HepG2 (cell line): ENCODE measurements around the gene FNDC3B. TPM values are rescaled to one million over a fixed set of nuclear protein-coding genes. Genes with fewer than 3 reads are reported as not detected.
A peak's percentile ranks its signal among the peaks of the same experiment; 100 is the strongest.

Source experiments
- ATAC-seq: fragments of 200-7000 bp; cut with Tn5 transposase; 3 replicates; pipeline ENCODE4 v1.9.1; 2020; ENCODE audit warnings: mild to moderate bottlenecking, moderate library complexity
- BruUV-seq: library from RNA; stranded (reverse); fragments of 400-500 nt; replicated peaks from 2 replicates; lab custom pipeline; 2021; lab: Mats Ljungman, UMichigan
- CTCF ChIA-PET: fragments of 300-600 bp; formaldehyde crosslinking; extraction: SDS; loops from one replicate; lab custom pipeline; 2021; ENCODE audit warnings: low total read pairs, inconsistent platforms, low intra/inter-chr PET ratio; lab: Yijun Ruan, JAX
- POLR2A ChIA-PET: fragments of 350-600 bp; sonication (Branson Sonifier 250); formaldehyde crosslinking; loops from one replicate; lab custom pipeline; 2020; ENCODE audit warnings: antibody characterized with exemption, inconsistent platforms; lab: Yijun Ruan, JAX
- DNase-seq: peaks from one replicate; pipeline ENCODE4 v3.0.0-alpha.2; 2015; ENCODE audit warnings: low spot score
- FAIRE-seq: peaks from 3 replicates; lab custom pipeline; 2011; peaks lifted over from hg19 to GRCh38; lab: Jason Lieb, UNC
- H2AFZ ChIP-seq: one replicate; pipeline ENCODE4 v1.6.1; 2011; ENCODE audit warnings: low read length, inconsistent platforms
- H3K27ac ChIP-seq: fragments of 300-600 bp; 3 replicates; pipeline ENCODE4 v1.8.0; 2011; ENCODE audit warnings: mixed run types, mild to moderate bottlenecking, mixed read lengths, low read length, inconsistent platforms; ENCODE audit not compliant: insufficient read depth; ENCODE audit errors: extremely low read length
- H3K27me3 ChIP-seq, 2 experiments: fragments of 200-600 bp in 1 of 2; 2 replicates in 1 of 2; 3 replicates in 1 of 2; pipeline versions ENCODE4 v1.6.0 to v1.8.0; 2011; ENCODE audit warnings: low read length in 2 of 2, mild to moderate bottlenecking in 2 of 2, moderate library complexity in 2 of 2, inconsistent platforms in 1 of 2; ENCODE audit not compliant: insufficient read depth in 2 of 2, control insufficient read depth in 1 of 2
- H3K36me3 ChIP-seq, 2 experiments: fragments of 200-600 bp in 1 of 2; replicated peaks in 1 of 2; 2 replicates in 1 of 2; 3 replicates in 1 of 2; pipeline versions ENCODE4 v1.5.1 to v1.8.0; 2011; ENCODE audit warnings: low read length in 2 of 2, inconsistent platforms in 1 of 2; ENCODE audit not compliant: insufficient read depth in 2 of 2, control insufficient read depth in 1 of 2
- H3K4me1 ChIP-seq: 2 replicates; pipeline ENCODE4 v1.5.1; 2012; ENCODE audit warnings: low read length, inconsistent platforms; ENCODE audit not compliant: insufficient read depth
- H3K4me2 ChIP-seq: 2 replicates; pipeline ENCODE4 v1.6.0; 2011; ENCODE audit warnings: low read depth, low read length, inconsistent platforms
- H3K4me3 ChIP-seq, 3 experiments: fragments of 200-600 bp in 1 of 3; sonication (generic), shearing (Covaris generic) in 1 of 3; replicated peaks in 1 of 3; 2 replicates each; pipeline ENCODE4 v1.5.1; 2011 to 2016; ENCODE audit warnings: low read length in 3 of 3, inconsistent platforms in 2 of 3, low read depth in 2 of 3, mild to moderate bottlenecking in 2 of 3, control low read depth in 1 of 3, mixed read lengths in 1 of 3; ENCODE audit not compliant: insufficient read depth in 1 of 3
- H3K79me2 ChIP-seq: one replicate; pipeline ENCODE4 v1.6.1; 2011; ENCODE audit warnings: low read length, inconsistent platforms; ENCODE audit not compliant: insufficient read depth
- H3K9ac ChIP-seq: 2 replicates; pipeline ENCODE4 v1.6.0; 2011; ENCODE audit warnings: mild to moderate bottlenecking, low read depth, low read length, inconsistent platforms; ENCODE audit not compliant: insufficient read depth
- H3K9me3 ChIP-seq: 2 replicates; pipeline ENCODE4 v1.5.1; 2012; ENCODE audit warnings: mild to moderate bottlenecking, low read length
- H4K20me1 ChIP-seq: 2 replicates; pipeline ENCODE4 v1.6.0; 2011; ENCODE audit warnings: inconsistent platforms, mild to moderate bottlenecking, low read length, moderate library complexity; ENCODE audit not compliant: insufficient read depth
- PAF1 ChIP-seq: IDR thresholded peaks from 2 replicates; pipeline ENCODE4 v1.6.1; 2016; ENCODE audit warnings: missing genetic modification reagents, missing compliant biosample characterization
- RBM22 ChIP-seq: fragments of 200-400 bp; formaldehyde crosslinking; optimal IDR thresholded peaks from 2 replicates; pipeline ENCODE3; 2017; ENCODE audit warnings: mild to moderate bottlenecking, low read length, moderate library complexity
- SPEN ChIP-seq: sonication (generic); formaldehyde crosslinking; IDR thresholded peaks from 2 replicates; pipeline ENCODE4 v1.5.1; 2020; ENCODE audit warnings: low read depth, mild to moderate bottlenecking, missing genetic modification reagents
- ZFP36L1 ChIP-seq: sonication (generic); formaldehyde crosslinking; IDR thresholded peaks from 2 replicates; pipeline ENCODE4 v1.8.0; 2022; ENCODE audit warnings: mild to moderate bottlenecking, missing genetic modification reagents, moderate library complexity
- ZNF30 ChIP-seq: sonication (generic); formaldehyde crosslinking; IDR thresholded peaks from 2 replicates; pipeline ENCODE4 v1.5.0; 2020; ENCODE audit warnings: mild to moderate bottlenecking, missing genetic modification reagents
- WGBS: methylation state at CpG from one replicate; pipeline ENCODE4 v1.1.6; 2017; ENCODE audit warnings: low lambda C conversion rate; 5-methylcytosine and 5-hydroxymethylcytosine counted together
- in situ Hi-C: cut with HindIII; loops from 2 replicates; pipeline ENCODE4 v1.10.0; 2017; ENCODE audit warnings: low pct_unique_long_range_greater_than_20kb; ENCODE audit not compliant: extremely low pct_ligation_motif_present
- intact Hi-C: fragments of 100-400 bp; cut with micrococcal nuclease; formaldehyde crosslinking; loops from one replicate; pipeline ENCODE4 v1.10.0; 2022; ENCODE audit not compliant: unreplicated experiment
- polyA plus RNA-seq, 8 experiments: library from polyadenylated mRNA; depleted of rRNA in 3 of 8; stranded (reverse) in 7 of 8; unstranded in 1 of 8; fragments of >200 nt; fragmentation: Illumina TruSeq in 4 of 8; extraction: Trizol in 4 of 8; gene quantifications; 2 replicates each; pipeline versions ENCODE4 v1.2.1 to v1.2.3, GENCODE V29; 2011 to 2016; ENCODE audit warnings: low read depth in 4 of 8, missing spikeins in 1 of 8, mixed read lengths in 1 of 8; ENCODE audit not compliant: insufficient read depth in 1 of 8
- total RNA-seq, 5 experiments: library from RNA; depleted of rRNA; stranded (reverse); fragments of >200 nt; fragmentation: Illumina TruSeq; extraction: Trizol; gene quantifications; 2 replicates each; pipeline ENCODE4 v1.2.3, GENCODE V29; 2016; ENCODE audit warnings: low read depth in 1 of 5
- TF ChIP-seq, protein P1 (sequence below): sonication (generic); formaldehyde crosslinking; IDR thresholded peaks from 2 replicates; pipeline ENCODE4 v1.9.0; 2021; ENCODE audit warnings: missing genetic modification reagents, mild to moderate bottlenecking, borderline replicate concordance

Gene FNDC3B
- total and polyA plus RNA-seq, 2 of the 13 experiments (the other 11 are each of a cell fraction or from before 2014, with no cell fraction given), result 74.8 to 103 TPM

DNA sequence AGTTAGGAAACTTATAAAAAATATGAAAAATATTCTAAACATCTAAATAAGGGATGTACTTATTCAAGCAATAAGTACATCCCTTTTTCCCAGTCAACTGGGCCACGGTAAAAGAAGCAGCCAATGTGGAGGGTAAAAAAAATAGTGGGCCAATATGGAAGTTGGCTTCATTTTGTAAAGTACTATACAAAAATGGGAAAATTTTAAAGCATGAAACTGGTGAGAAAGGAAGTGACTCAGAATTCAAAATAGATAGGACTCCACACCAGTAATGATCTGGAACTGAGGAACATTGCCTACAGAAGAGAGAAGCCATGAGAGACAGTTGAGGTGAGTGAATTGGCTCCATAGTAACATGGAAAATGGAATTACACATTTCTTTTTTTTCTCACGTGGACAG, 108.9 kb downstream of the FNDC3B start:
- H3K9ac ChIP-seq, result no peak overlapping the region
- peak; percentile 33 for TF ChIP-seq RBM22
- TF ChIP-seq PAF1 (CRISPR knock-in tag), result 0 out of 2 replicates have a peak, but pooled peaks have one; percentile 44
- 0 out of 2 replicates have a peak, but pooled peaks have one; percentile 40 for TF ChIP-seq ZFP36L1 (CRISPR knock-in tag)
- TF ChIP-seq, protein P1, sequence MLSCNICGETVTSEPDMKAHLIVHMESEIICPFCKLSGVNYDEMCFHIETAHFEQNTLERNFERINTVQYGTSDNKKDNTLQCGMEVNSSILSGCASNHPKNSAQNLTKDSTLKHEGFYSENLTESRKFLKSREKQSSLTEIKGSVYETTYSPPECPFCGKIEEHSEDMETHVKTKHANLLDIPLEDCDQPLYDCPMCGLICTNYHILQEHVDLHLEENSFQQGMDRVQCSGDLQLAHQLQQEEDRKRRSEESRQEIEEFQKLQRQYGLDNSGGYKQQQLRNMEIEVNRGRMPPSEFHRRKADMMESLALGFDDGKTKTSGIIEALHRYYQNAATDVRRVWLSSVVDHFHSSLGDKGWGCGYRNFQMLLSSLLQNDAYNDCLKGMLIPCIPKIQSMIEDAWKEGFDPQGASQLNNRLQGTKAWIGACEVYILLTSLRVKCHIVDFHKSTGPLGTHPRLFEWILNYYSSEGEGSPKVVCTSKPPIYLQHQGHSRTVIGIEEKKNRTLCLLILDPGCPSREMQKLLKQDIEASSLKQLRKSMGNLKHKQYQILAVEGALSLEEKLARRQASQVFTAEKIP (CRISPR knock-in tag), result no peak
- no peak for TF ChIP-seq SPEN (CRISPR knock-in tag)
- no peak for TF ChIP-seq ZNF30 (CRISPR knock-in tag)
- ChIA-PET CTCF (no interaction called here), POLR2A (no interaction called here)
- FAIRE-seq (no peak), DNase-seq (no peak), ATAC-seq (no peak)
- no peak overlapping the region for H2AFZ ChIP-seq
- H3K4me2 ChIP-seq, result no peak overlapping the region
- H3K4me1 ChIP-seq, result peaks cover 91% of the 10 kb centered on the region
- in situ Hi-C loops, result no loop called here
- peaks cover 97% of the 10 kb centered on the region for H3K79me2 ChIP-seq
- H4K20me1 ChIP-seq, result peaks cover 93% of the 10 kb centered on the region
- H3K27ac ChIP-seq, result peak overlapping the region; percentile 0
- H3K4me3 ChIP-seq, result no peak overlapping the region
- no peaks in the 10 kb centered on the region for H3K9me3 ChIP-seq
- peaks cover 14 to 45% of the 10 kb centered on the region in 2 experiments for H3K36me3 ChIP-seq
- WGBS, result 93% methylated on average over 2 of the region's 2 CpGs
- intact Hi-C loops, result no loop called here
- BruUV-seq, result no TSS peak
- H3K27me3 ChIP-seq, result no peaks in the 10 kb centered on the region
